ENCODE data around the gene MAGI3. TPM values are rescaled to one million over a fixed set of nuclear protein-coding genes. Genes with fewer than 3 reads are reported as not detected.
"Not testable (repeated sequence)": the region's sequence is repeated elsewhere in the genome, so short reads cannot be mapped to it uniquely, and the experiment has no call there.

The MAGI3 gene
- total and polyA plus RNA-seq, 7 donors = 11.4 to 22.5 (median 18.9) TPM

GRCh38 chr1:113415310-113416070, 25.2 kb downstream of the MAGI3 start:
- Histone ChIP-seq H3K4me1 (peaks cover 0 to 10% (median 2%) of the 10 kb centered on the region in 4 donors), H3K36me3 (no peaks in the 10 kb centered on the region), H3K4me3 (no peak overlapping the region), H3K27ac (no peak overlapping the region), H3K9me3 (no peaks in the 10 kb centered on the region), H3K27me3 (no peaks in the 10 kb centered on the region)
- DNase-seq = no peak
- 25 to 67% methylated on average over 6 of the region's 6 CpGs for WGBS, 2 donors
- intact Hi-C loops (cut with DNase I) = loop anchor here (5.0 kb wide), 1 partner anchor 42 kb away; no protein-coding TSS in a partner anchor
- TF ChIP-seq, protein P1, sequence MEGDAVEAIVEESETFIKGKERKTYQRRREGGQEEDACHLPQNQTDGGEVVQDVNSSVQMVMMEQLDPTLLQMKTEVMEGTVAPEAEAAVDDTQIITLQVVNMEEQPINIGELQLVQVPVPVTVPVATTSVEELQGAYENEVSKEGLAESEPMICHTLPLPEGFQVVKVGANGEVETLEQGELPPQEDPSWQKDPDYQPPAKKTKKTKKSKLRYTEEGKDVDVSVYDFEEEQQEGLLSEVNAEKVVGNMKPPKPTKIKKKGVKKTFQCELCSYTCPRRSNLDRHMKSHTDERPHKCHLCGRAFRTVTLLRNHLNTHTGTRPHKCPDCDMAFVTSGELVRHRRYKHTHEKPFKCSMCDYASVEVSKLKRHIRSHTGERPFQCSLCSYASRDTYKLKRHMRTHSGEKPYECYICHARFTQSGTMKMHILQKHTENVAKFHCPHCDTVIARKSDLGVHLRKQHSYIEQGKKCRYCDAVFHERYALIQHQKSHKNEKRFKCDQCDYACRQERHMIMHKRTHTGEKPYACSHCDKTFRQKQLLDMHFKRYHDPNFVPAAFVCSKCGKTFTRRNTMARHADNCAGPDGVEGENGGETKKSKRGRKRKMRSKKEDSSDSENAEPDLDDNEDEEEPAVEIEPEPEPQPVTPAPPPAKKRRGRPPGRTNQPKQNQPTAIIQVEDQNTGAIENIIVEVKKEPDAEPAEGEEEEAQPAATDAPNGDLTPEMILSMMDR (IDR thresholded peaks at IDR 0.05) = no peak
- no peak for TF ChIP-seq EP300 (IDR thresholded peaks at IDR 0.05)
- no peak for TF ChIP-seq POLR2A (IDR thresholded peaks at IDR 0.05)
- TF ChIP-seq POLR2AphosphoS5 (IDR thresholded peaks at IDR 0.05) = no peak

GRCh38 chr1:113416071-113416470, 25.8 kb downstream of the MAGI3 start:
- H3K4me3 ChIP-seq, H3K4me1 ChIP-seq, H3K27me3 ChIP-seq, DNase-seq, H3K27ac ChIP-seq, H3K36me3 ChIP-seq, H3K9me3 ChIP-seq: not testable (repeated sequence)
- intact Hi-C loops (cut with DNase I) = loop anchor here (5.0 kb wide), 1 partner anchor 41 kb away; no protein-coding TSS in a partner anchor

GRCh38 chr1:113416496-113416895, 26.2 kb downstream of the MAGI3 start:
- intact Hi-C loops (cut with DNase I) = loop anchor here (5.0 kb wide), 1 partner anchor 41 kb away; no protein-coding TSS in a partner anchor
- H3K9me3 ChIP-seq = no peaks in the 10 kb centered on the region
- no peak for TF ChIP-seq POLR2AphosphoS5 (IDR thresholded peaks at IDR 0.05)
- no peak for TF ChIP-seq POLR2A (IDR thresholded peaks at IDR 0.05)
- TF ChIP-seq EP300 (IDR thresholded peaks at IDR 0.05) = no peak
- TF ChIP-seq, protein P1 (IDR thresholded peaks at IDR 0.05) = no peak
- H3K4me3 ChIP-seq = no peak overlapping the region
- no peaks in the 10 kb centered on the region for H3K4me1 ChIP-seq
- DNase-seq = no peak
- no peaks in the 10 kb centered on the region for H3K36me3 ChIP-seq
- no peaks in the 10 kb centered on the region for H3K27me3 ChIP-seq
- H3K27ac ChIP-seq = no peak overlapping the region
- 72 to 89% methylated on average over 2 of the region's 2 CpGs for WGBS, 2 donors

DNA sequence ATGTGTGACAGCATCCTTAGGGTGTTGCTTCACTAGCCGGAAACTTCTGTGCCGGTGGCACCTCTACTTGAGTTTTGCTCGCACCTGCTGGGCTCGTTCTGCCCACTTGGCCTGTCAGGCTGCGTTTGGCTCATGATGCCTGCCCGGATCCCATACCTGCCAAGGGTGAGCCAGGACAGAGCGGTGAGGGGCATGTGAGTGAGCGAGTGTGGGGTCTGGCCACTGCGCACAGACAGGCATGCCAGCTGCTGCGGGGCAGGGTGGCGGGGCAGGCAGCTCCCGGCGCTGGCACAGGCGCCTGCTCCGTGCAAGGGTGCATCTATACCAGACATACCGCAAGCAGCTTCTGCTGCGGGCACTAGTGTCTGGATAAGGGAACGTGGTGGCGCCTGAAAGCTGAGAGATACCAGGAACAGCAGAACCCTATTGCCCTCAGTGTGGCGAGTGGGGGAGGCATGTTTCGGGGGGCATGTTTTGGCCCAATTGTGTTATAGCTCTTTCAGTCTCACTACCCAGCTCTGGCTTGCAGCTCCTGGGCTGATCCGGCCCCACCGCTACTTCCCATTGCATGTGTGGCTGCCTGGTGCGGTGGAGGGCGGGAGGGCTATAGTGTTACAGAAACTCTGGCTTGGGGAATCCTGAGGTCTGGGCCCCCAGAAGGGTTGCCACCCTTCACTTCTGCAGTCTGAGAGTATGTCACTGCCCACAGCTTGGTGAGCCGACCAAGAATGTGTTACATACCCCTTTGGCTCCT, 32.2 kb downstream of the MAGI3 start:
- Histone ChIP-seq H3K36me3 (no peaks in the 10 kb centered on the region), H3K27ac (no peak overlapping the region), H3K9me3 (no peaks in the 10 kb centered on the region), H3K4me3 (no peak overlapping the region), H3K4me1 (no peaks in the 10 kb centered on the region), H3K27me3 (no peaks in the 10 kb centered on the region)
- intact Hi-C loops (cut with DNase I) = no loop called here
- TF ChIP-seq, protein P1 (IDR thresholded peaks at IDR 0.05) = no peak
- TF ChIP-seq EP300 (IDR thresholded peaks at IDR 0.05) = no peak
- WGBS, 2 donors = 96 to 98% methylated on average over 26 of the region's 26 CpGs
- no peak for DNase-seq

GRCh38 chr1:113423826-113424225, 33.5 kb downstream of the MAGI3 start:
- 86 to 95% methylated on average over 14 of the region's 14 CpGs for WGBS, 2 donors
- DNase-seq = no peak
- intact Hi-C loops (cut with DNase I) = no loop called here
- no peaks in the 10 kb centered on the region for H3K36me3 ChIP-seq
- no peak overlapping the region for H3K27ac ChIP-seq
- H3K4me1 ChIP-seq = peaks cover 0 to 9% (median 1%) of the 10 kb centered on the region in 4 donors
- no peak overlapping the region for H3K4me3 ChIP-seq
- no peaks in the 10 kb centered on the region for H3K27me3 ChIP-seq
- no peaks in the 10 kb centered on the region for H3K9me3 ChIP-seq
- TF ChIP-seq POLR2AphosphoS5 (IDR thresholded peaks at IDR 0.05) (no peak), EP300 (IDR thresholded peaks at IDR 0.05) (no peak), POLR2A (IDR thresholded peaks at IDR 0.05) (no peak)
- TF ChIP-seq, protein P1 (IDR thresholded peaks at IDR 0.05) = no peak
